ENCODE data around the gene PLA2G3. TPM values are rescaled to one million over a fixed set of nuclear protein-coding genes. Genes with fewer than 3 reads are reported as not detected.

The PLA2G3 gene
- polyA plus RNA-seq, 2 of the 4 experiments (the other 2 are of a cell fraction): not detected

DNA sequence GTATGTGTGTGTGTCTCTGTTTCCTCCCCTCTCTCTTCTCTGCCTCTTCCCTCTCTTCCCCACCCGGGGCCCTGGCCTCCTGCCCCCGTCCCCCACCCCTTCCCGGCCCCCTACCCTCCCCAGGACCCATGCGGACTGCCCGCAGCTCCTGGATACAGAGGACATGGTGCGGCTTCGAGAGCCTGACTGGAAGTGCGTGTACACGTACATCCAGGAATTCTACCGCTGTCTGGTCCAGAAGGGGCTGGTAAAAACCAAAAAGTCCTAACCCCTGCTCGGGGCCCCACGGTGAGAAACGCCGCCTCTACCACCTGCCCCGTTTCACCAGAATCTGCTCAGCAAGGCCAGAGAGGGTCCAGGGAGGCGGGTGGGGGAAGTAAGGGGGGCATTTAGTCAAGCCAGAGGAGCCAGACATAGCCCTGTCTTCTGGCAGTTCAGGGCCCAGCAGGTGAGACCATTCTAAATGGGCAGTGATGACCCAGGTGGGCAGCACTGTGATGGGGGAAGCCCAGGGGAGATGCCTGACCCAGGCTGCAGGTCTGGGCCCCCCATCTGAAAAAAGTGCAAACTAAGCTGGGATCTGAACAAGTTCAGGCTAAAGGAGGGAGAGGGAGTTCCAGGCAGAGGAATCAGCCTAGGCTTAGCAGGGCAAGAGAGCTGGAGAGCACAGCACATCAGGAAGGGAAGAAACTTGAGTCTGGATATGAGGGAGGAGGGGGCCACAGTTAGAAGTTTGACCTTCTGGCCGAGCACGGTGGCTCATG lies 39.4 kb downstream of the PLA2G3 start:
- no peak for FAIRE-seq
- no peaks in the 10 kb centered on the region for H3K9me3 ChIP-seq
- no peak overlapping the region for H3K27ac ChIP-seq
- no peak overlapping the region for H3K4me3 ChIP-seq
- 96% methylated on average over 4 of the region's 18 CpGs for WGBS (ENCODE audit: missing lambda C conversion rate)
- ChIA-PET POLR2A (no interaction called here), CTCF (interaction anchor here (1.8 kb wide), 1 partner anchor 130 kb away, joined by 4 read pairs; no protein-coding TSS in a partner anchor)
- no peak overlapping the region for H3K4me2 ChIP-seq
- ATAC-seq: no peak
- peaks cover 14% of the 10 kb centered on the region for H3K4me1 ChIP-seq
- TF ChIP-seq, protein P1, sequence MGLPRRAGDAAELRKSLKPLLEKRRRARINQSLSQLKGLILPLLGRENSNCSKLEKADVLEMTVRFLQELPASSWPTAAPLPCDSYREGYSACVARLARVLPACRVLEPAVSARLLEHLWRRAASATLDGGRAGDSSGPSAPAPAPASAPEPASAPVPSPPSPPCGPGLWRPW (IDR thresholded peaks at IDR 0.05): no peak
- TF ChIP-seq FOXS1 (CRISPR knock-in tag; IDR thresholded peaks at IDR 0.05): no peak
- TF ChIP-seq JUNB (IDR thresholded peaks at IDR 0.05): no peak
- TF ChIP-seq, protein P2, sequence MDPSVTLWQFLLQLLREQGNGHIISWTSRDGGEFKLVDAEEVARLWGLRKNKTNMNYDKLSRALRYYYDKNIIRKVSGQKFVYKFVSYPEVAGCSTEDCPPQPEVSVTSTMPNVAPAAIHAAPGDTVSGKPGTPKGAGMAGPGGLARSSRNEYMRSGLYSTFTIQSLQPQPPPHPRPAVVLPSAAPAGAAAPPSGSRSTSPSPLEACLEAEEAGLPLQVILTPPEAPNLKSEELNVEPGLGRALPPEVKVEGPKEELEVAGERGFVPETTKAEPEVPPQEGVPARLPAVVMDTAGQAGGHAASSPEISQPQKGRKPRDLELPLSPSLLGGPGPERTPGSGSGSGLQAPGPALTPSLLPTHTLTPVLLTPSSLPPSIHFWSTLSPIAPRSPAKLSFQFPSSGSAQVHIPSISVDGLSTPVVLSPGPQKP (IDR thresholded peaks at IDR 0.05; ENCODE audit: low read depth, low read length): no peak
- TF ChIP-seq, protein P3, sequence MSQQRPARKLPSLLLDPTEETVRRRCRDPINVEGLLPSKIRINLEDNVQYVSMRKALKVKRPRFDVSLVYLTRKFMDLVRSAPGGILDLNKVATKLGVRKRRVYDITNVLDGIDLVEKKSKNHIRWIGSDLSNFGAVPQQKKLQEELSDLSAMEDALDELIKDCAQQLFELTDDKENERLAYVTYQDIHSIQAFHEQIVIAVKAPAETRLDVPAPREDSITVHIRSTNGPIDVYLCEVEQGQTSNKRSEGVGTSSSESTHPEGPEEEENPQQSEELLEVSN (IDR thresholded peaks at IDR 0.05; ENCODE audit: borderline replicate concordance, low read depth): no peak
- no peak for TF ChIP-seq KDM1A (IDR thresholded peaks at IDR 0.05; ENCODE audit: low read depth)
- no peak for TF ChIP-seq HEYL (CRISPR knock-in tag; IDR thresholded peaks at IDR 0.05)
- no peak for DNase-seq (ENCODE audit: low read depth in 1 of 2, low spot score in 1 of 2)

DNA sequence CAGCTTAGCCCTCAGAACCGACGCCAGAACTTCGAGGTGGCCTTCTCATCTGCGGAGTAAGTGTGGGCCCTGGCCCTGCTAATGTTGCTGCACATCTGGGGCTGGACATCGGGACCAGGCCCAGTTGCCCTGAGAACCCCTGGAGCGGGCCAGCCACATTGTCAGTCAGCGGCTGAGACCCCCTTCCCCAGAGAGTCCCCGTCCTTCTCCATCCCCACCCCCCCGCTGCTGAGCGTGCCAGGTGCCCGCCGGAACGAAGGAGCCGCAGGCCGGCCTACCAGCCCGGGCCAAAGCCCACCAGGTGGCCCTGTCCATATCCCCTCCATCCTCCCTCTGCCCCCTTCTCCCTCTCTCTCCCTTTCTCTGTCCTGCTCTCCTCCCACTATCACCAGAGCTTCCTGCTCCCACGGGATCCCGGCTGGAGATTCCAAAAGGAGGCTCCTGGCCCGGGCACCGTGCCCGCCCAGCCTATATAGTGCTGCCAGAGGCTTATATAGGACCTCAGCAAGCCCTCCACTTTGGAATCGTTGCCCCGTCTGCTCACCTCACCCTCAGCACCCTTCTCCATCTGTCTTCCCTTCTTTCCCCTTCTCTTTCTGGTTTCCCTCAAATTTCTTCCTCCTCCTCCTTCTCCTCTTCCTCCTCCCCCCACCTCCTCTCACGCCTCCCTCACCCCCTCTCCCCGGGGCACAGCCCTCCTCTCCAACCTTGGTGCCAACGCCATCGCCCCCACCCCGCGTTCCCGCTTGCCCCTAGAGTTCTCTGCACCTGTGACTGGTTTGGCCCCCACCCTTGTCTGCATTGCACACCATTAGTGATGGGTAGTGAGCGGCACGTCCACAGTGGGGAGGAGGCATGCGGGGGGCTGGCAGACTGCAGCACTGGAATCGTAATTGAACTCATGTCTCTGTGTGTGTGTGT lies 40.2 kb downstream of the PLA2G3 start:
- FAIRE-seq: no peak
- 95% methylated on average over 21 of the region's 34 CpGs for WGBS (ENCODE audit: missing lambda C conversion rate)
- ChIA-PET POLR2A (no interaction called here), CTCF (interaction anchor here (1.2 to 1.9 kb wide), 5 partner anchors 7 to 63 kb away, joined by 3 to 11 read pairs (median 6); partner anchors contain the start of gene SELENOM)
- DNase-seq (ENCODE audit: low read depth in 1 of 2, low spot score in 1 of 2): no peak
- H3K4me2 ChIP-seq: no peak overlapping the region
- no peaks in the 10 kb centered on the region for H3K9me3 ChIP-seq
- ATAC-seq: no peak
- H3K27ac ChIP-seq: no peak overlapping the region
- peaks cover 14% of the 10 kb centered on the region for H3K4me1 ChIP-seq
- H3K4me3 ChIP-seq: no peak overlapping the region
- TF ChIP-seq SMC3 (IDR thresholded peaks at IDR 0.05) (no peak), RCOR1 (IDR thresholded peaks at IDR 0.05; ENCODE audit: low read depth, low read length) (no peak), TFCP2L1 (CRISPR knock-in tag; IDR thresholded peaks at IDR 0.05) (no peak)
- TF ChIP-seq, protein P4, sequence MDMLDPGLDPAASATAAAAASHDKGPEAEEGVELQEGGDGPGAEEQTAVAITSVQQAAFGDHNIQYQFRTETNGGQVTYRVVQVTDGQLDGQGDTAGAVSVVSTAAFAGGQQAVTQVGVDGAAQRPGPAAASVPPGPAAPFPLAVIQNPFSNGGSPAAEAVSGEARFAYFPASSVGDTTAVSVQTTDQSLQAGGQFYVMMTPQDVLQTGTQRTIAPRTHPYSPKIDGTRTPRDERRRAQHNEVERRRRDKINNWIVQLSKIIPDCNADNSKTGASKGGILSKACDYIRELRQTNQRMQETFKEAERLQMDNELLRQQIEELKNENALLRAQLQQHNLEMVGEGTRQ (IDR thresholded peaks at IDR 0.05): no peak

DNA sequence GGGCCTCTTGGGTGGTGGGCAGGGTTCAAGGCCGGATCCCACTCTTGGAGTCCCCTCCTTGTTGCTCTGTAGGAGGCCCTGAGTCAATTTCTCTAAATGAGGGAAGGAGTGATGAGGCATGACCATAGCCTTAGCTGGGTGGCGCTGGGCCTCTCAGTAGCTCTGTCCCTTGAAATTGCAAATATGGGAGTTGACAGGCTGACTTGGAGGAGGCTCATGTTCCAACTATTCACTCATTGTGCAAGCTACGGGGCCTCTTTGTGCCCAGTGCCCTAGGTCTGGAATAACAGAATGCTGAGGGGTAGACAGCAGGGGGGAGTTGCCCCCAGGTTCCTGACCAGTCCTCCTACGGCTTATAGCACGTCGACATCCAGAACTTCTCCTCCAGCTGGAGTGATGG lies 40.9 kb downstream of the PLA2G3 start:
- DNase-seq (ENCODE audit: low read depth in 1 of 2, low spot score in 1 of 2): no peak
- H3K4me3 ChIP-seq: no peak overlapping the region
- TF ChIP-seq CBX2 (IDR thresholded peaks at IDR 0.05; ENCODE audit: borderline replicate concordance, low read depth): no peak
- TF ChIP-seq KDM5A (IDR thresholded peaks at IDR 0.05): no peak
- no peak for TF ChIP-seq NPAS2 (CRISPR knock-in tag; IDR thresholded peaks at IDR 0.05; ENCODE audit: borderline replicate concordance)
- TF ChIP-seq HOXB13 (CRISPR knock-in tag; IDR thresholded peaks at IDR 0.05; ENCODE audit: low read depth): no peak
- no peak for TF ChIP-seq GATA3 (IDR thresholded peaks at IDR 0.05; ENCODE audit: borderline replicate concordance)
- TF ChIP-seq, protein P2 (IDR thresholded peaks at IDR 0.05; ENCODE audit: low read depth, low read length): no peak
- TF ChIP-seq ZC3H11A (IDR thresholded peaks at IDR 0.05): no peak
- no peak for TF ChIP-seq NR3C1 (IDR thresholded peaks at IDR 0.05)
- no peak for TF ChIP-seq HOXB5 (CRISPR knock-in tag; IDR thresholded peaks at IDR 0.05)
- no peak for TF ChIP-seq RARB (CRISPR knock-in tag; IDR thresholded peaks at IDR 0.05)
- TF ChIP-seq MYC (IDR thresholded peaks at IDR 0.05; ENCODE audit: borderline replicate concordance, low read length): no peak
- no peak for TF ChIP-seq HOXA7 (CRISPR knock-in tag; IDR thresholded peaks at IDR 0.05)
- ChIA-PET CTCF (interaction anchor here (0.6 to 1.9 kb wide), 7 partner anchors 8 to 63 kb away, joined by 3 to 11 read pairs (median 4); partner anchors contain the start of gene SELENOM), POLR2A (no interaction called here)
- H3K4me1 ChIP-seq: peaks cover 14% of the 10 kb centered on the region
- no peaks in the 10 kb centered on the region for H3K9me3 ChIP-seq
- 92% methylated on average over 6 of the region's 6 CpGs for WGBS (ENCODE audit: missing lambda C conversion rate)
- no peak overlapping the region for H3K4me2 ChIP-seq
- FAIRE-seq: no peak
- ATAC-seq: no peak
- H3K27ac ChIP-seq: no peak overlapping the region

All from A549 (cell line).